8988T (cell line): Measurements from ENCODE around the gene CCDC33.

ENCODE experiments used
- DNase-seq: peaks from one replicate; pipeline ENCODE4 v3.0.0; 2011

Gene CCDC33

DNA sequence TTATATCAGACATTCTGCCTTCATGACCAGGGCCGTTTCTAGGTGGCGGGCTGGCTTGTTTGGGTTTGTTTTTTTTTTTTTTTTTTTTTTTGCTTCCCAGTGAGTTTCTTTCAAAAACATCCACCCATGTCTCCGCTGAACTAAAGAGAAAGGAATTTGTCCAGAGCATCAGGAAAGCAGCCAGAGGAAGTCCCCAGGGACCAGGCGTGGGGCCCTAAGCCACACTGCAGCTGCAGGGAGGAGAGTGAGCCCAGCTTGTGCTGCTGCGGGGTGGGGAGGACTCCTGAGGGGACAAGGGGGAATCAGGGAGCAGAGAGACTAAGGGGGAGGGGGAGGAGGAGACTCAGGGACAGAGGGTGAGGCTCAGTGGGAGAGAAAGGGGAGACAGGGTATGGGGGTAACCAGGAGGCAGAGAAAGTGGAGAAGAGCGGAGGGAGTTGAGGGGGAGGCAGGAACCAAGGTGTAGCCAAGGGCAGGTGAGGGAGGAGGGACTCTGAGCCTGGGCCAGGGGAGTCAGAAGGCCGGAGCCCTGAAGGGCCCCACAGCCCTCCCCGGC, 81.8 kb downstream of the CCDC33 start:
- DNase-seq, result no peak

DNA sequence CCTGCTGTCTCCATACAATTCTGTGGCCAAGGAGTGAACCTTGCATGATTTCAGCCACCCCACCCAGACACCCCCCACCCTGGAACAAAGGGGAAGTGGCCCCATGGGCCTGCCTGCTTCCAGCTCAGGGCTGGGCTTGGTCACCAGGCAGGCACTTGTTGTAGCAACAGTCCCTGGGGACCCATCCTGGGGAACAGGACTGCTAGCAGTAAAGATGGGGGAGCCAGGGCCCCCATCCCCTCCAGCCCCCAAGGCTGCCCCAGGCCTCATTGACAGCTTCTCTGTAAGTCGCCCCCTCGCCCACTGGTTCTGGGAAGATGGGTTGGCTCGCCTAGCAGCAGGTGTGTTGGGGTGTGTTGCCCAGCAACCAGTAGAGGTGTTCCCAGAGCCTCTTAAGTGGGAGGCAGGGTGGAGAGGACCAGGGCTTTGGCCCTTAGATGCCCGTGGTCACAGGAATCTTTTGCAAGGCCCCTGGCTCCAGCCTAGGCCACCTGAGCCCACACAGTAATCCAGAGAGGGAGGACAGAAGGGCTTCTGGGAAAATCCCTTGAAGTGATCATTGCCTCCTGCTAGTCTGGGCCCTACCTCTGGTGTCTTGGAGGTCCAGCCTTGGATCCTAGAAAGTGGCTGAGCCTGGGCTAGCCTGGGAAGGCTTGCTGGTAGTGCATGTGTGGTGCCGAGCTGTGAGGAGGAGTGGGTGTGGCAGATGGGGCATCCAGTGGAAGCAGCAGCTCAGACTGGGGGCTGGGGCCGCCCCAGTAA, 82.4 kb downstream of the CCDC33 start:
- DNase-seq, result no peak

DNA sequence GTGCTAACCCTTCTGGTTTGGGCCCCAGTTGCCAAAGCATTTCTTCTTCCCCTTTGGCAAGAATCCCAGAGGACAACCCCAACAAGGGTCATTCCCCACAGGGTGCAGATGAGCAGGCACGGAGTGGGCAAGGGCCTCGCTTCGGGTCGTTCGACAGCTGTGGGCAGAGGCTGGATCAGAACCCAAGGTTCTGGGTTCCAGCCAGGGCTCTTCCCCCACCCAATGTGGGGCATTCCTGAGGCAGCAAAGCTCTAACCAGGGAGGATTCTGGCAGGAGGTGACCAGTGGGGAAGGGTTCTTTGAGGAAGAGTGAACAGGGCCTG, 83.0 kb downstream of the CCDC33 start:
- DNase-seq, result no peak

DNA sequence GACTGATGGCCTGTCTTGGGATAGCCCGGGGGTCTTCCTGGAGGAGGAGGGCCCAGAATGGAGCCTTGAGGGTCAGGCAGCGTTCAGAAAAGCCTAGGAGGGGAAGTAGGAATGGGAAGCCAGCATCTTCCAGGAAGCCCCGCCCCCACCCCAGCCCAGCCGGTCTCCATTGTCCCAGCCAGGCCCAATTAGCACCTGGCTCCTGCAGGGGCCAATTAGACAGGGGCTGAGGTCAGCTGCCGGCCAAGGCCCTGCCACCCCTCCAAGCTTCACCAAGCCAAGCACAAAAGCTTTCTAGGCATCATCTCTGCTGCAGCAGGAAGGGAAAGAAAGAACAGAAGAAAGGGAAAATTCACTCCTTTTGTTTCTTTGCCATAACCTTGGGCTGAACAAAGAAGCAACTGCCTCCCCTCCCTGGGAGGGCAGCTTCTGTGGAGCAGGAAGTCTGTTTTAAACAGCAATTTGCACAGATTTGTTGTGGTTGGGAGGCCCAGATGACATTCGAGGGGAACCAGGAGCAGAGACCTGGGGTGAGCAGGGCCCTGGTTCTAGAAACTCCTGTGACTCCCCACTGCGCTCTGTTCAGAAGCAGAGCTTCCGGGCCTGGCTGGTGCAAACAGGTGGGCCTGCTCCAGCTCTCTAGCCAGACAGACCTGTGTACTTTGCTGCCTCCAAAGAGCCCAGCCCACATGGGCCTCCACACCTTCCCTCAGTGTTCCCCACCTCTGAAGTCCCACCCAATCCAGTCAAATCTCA, 83.6 kb downstream of the CCDC33 start:
- no peak for DNase-seq

DNA sequence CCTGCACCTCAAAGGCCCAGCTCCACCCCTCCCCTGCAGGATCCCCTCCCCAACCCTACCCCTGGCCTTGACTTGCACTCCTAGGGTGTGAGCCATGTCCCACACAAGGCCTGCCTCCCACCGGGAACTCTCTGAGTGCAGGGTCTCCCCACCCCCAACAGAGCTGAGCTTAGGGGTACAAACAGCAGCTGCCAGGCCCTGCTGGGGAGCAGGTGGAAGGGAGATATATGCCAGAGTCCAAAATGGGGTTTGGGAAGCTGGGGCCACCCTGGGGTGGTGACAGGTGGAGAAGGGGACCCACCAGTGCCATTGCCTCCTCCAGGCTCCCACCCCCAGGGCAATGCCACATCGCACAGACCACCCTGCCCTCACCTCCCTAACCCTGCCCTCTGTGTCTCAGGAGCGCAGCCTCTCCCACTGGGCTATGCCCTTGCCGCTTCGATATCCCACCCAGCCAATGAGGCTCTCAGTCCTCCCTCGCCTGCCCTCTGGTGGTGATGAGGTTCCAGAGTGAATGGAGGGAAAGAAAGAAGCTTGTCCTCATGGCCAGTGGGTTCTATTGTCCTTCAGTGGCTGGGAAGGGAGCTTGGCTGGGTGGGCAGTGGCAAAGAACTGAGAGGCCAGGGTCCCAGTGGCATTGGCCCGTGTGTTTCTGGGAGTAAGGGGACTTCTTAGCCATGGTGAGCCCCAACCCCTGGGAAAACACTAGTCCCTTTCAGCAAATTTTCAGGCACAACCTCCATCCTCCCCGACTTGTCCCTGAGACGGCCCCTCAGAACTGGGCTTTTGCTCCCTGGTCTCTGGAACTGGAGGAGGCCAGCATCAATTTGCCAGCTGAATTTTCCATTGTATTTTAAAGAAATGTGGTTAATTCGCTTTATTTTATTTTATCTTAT, 84.5 kb downstream of the CCDC33 start:
- no peak for DNase-seq

DNA sequence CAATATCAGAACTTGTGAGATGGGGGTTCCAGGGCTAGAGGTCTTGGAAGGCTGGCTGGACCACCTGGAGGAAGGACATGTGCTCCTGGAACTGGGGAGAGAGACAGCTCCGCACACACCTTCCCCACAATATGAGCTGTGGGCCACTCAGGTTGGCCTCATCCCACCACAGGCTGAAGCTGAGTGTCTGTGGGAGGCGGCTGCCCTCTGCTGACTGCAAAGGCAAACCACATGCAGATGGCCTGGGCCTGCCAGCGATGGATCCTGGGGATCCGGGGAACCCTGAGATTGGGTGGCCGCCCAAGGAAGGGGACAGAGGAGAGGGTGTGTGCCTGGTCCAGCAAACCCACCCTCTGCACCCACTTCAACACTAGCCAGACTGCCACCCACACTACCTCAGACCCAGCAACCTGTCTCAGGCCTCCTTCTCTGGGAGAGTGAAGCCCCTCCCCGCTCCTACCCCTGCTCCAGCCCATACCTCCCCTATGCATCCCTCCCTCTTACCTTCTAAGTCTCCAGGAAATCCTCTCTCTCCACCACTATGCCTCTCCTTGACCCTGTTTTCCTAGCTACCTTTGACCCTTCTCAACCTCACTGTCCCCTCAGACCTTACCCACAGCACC, 86.5 kb downstream of the CCDC33 start:
- peak; percentile 63 for DNase-seq

DNA sequence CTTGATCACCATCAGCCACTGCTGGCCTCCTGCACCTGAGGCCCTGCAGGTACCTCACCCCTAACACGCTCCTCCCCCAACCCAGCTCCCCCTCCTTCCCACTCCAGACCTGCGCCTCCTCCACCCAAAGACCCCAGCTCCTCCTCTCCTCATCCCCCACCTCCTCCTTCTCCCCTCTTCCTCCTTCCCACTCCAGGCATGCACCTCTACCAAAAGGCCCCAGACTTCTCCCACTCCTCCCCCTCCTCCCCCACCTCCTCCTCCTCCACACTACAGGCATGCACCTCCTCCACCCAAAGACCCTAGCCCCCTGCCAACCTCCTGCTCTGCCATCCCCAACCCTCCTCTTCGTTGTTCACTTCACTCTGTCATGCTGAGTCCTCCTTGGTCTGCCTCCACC, 88.6 kb downstream of the CCDC33 start:
- no peak for DNase-seq

DNA sequence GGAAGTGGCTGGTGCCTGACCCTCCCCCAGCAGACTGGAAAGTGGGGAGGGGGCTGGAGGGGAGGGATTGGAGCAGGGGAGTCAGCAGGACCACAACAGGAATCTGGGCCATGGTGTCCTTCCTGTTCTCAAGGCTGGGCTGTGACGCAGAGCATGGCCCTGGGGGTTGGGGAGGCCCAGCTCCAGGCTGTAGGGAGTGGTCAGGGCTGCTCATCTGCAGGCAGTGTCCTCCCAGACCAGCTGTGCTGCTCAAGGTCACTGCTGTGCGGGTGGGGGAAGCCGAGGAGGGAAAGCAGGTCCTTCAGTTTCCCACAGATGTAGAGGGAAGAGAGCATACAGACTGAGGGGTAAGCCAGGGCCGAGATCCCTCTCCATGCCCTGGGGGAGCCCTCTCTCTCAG, 90.6 kb downstream of the CCDC33 start:
- DNase-seq, result no peak

DNA sequence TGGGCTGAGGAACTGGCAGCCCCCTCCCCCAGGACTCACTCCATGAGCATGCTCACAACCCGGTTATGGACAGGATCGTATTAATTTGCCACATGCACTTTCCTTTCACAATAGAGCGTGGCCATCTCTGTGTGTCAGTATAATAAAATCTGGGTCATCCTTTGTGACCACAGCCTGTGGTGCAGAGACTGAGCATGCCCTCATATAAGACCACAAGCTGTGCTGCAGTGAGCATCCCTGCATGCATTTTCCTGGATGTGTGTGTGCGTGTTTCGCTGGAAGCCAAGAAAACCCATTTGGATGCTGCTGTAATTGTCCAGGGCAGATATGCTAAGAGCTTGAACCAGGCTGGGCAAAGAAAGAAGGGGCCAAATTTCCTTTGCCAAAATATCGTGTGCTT, 91.6 kb downstream of the CCDC33 start:
- no peak for DNase-seq

DNA sequence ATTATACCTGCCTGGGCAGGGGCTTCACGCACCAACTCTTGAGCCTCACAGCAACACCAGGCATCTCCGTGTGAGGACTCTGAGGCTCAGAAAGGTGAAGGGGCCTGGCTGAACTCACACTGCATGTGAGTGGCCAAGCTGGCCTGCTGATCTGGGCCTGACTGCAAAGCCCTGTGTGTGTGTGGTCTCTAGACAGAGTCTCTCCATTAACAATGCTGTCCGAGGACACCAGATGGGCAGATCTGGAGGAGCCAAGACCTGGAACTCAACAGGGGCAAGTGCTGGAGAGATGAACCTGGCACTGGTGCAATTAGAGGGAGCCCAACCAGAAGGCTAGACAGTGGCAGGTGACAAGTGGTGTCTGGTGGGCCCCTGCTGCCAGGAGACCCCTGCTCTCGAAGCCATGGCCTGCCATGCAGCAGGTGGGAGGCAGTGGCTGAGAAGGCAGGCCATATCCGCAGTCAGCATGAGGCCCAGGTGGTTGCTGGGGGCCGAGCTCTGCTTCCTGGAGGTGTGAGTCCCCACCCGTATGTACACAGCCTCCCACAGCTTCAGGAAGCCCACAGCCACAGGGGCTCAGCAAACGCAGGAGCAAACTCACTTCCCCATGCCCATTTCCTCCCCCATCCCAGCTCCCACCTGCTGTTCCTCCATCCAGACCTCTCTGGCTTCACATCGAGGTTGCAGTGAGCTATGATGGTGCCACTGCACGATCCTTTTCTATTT, 92.4 kb downstream of the CCDC33 start:
- no peak for DNase-seq

DNA sequence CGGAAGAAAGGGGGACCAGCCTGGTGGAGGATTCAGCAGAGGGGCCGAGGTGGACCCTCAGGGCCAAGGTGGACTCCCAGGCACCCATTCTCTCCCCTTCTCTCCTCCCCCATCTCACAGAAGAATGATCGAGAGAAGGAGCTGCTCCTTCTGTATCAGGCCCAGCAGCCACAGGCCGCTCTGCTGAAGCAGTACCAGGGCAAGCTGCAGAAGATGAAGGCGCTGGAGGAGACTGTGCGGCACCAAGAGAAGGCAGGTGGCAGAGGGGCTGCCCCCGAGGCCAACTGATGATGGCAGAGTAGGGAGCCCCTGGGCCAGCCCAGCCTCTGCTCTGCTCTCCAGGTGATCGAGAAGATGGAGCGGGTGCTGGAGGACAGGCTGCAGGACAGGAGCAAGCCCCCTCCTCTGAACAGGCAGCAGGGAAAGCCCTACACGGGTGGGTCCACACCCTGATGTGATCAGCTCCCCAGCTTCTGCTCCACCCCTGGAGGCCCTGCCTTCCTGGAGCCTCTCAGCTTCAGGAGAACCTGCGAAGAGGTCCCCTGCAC, 94.8 kb downstream of the CCDC33 start:
- DNase-seq, result no peak

DNA sequence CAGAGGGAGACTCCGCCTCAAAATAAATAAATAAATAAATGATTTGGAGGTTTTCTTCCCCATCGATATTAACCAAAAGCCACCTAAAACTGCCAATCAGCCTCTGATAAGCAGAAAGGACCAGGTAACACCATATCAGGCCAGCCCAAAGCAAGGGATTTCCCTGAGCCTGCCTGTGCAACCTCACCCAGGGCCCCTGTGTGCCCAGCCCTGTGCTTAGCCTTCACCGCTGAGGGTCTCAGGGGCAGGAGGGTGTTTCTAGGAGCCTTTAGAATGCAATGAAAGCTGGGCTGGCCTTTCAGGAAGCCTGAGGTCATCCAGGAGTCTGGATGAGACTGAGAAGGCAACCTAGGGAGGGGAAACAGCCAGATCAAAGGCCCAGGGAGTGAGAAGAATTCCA, 95.9 kb downstream of the CCDC33 start:
- no peak for DNase-seq

DNA sequence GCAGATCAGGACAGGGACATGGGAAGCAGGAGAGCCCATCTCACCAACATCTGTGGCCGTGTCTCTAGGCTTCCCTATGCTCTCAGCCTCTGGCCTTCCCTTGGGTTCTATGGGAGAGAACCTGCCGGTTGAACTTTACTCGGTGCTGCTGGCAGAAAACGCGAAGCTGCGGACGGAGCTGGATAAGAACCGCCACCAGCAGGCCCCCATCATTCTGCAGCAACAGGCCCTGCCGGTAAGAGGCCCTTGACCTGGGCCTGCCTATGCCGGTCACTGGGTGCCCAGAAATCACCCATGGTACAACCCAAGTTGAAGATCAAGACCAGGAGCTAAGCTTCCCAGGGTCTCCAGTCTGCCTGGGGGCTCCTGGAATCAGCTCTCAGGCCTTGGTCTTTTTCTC, 96.5 kb downstream of the CCDC33 start:
- DNase-seq, result no peak

DNA sequence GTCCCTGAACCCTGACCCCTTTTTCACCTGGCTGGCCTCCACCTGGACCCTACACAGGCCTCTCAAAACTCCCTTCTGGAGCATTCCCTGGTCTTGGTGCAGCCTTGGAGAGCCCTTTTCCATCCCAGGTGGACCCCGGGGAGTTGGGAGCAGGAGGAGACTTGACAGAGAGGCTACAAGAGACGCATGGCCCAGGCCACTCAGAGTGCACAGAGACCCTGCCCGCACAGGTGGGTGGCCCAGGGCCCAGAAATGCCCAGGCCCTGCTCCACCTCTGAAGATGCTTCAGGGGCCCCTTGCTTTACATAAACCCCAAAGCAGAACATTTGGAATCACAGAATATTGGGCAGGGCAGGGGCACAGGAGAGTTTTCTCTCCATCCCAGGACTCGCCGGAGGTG, 97.0 kb downstream of the CCDC33 start:
- no peak for DNase-seq

DNA sequence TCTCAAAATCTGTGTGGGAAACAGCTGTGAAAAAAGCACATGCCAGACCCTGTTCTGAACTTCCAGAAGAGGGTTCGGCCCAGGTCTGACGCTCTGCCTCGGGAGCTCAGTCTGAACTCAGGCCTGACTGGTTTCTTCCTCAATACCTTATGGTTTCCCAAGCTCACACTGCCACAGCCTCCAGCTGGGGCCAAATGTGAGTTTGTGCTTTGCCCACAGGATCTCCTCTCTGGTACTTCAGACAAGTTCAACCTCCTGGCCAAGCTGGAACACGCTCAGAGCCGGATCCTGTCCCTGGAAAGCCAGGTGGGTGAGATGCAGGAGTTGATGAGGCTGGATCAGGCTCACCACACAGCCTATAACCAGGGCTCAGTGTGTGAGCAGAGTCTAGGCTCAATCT, 97.5 kb downstream of the CCDC33 start:
- no peak for DNase-seq

DNA sequence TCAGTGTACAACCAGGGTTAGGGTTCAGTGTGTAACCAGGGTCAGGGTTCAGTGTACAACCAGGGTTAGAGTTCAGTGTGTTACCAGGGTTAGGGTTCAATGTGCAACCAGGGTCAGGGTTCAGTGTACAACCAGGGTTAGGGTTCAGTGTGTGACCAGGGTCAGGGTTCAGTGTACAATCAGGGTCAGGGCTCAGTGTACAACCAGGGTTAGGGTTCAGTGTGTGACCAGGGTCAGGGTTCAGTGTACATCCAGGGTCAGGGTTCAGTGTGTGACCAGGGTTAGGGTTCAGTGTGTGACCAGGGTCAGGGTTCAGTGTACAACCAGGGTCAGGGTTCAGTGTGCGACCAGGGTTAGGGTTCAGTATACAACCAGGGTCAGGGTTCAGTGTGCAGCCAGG, 98.0 kb downstream of the CCDC33 start:
- DNase-seq, result no peak

DNA sequence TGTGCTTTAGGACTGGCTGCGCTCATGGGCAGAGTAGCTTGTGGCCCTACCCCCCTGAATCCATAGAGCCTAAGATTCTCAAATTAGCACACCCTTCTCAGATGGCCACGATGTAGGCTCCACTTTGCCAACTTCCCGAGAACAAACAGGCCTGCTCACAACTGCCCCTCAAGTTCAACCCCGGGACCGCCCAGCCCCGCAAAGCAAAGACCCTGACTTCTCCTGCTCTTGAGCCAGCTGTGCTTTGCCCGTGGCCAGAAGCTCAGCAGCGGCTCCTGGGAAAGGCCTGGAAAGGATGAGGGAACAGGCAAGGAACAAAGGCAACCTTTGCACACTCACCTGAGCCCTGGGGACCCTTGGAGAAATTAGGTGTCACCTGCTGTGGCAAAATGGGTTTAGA, 99.3 kb downstream of the CCDC33 start:
- no peak for DNase-seq

DNA sequence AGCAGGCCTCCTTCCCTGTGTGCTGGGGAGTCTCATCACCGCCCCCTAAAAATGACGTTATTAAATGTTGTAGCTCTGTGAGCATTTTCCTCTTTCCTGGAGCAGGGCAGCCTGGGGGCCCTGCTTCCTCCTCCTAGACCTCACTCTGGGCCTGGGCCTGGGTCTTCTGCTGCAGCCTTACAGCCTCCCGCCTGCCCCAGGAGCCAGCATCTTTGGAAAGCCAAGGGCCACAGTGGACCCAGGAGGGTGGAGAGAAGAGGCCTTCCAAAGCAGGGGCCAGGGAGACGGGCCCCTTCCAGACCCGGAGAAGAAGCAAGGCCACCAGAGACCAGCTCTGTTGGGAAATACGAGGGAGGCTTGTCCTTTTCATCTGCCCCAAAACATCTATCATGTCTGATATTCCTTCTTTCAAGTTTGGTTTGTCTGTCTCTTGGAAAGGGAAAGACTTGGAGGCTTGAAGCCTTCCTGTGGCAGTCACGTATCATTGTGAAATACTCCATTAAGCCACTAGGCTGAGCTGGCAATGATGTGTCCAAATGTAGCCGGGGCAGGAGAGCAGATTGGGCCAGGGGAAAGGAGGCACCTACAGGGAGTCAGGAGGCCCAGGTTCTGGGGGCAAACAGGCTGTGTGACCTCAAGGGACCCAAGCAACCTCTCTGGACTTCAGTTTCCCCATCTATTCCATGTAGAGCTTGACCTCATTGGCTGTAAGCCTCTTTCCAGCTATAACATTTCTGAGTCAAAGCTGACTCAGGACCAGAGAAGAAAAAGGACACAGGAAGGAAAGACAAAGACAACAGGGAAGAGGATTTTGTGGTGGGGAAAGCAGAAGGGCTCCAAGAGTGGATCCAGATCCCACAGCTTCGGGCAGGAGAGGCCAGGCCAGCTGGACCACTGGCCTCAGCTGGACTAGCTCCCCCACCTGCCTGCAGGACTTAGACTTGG, 100.2 kb downstream of the CCDC33 start:
- DNase-seq, result no peak

DNA sequence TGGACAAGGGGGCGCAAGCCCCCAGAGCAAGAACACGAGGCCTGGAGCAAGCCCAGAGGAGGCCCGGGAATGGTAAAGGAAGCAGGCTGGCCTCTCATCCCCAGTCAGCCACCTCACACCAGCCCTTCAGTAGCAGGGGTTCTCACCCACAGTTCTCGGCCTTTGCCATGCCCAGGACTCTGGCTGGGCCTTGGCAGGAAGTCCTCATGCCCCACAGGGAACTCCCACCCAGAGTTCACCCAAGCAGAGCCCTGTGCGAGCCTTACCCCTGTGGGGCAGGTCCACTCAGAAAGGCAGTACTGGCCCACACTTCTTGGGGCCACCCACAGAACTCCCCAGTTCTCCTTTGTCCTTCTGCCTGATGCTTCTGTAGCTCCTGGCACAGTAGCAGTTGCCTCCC, 101.0 kb downstream of the CCDC33 start:
- no peak for DNase-seq

DNA sequence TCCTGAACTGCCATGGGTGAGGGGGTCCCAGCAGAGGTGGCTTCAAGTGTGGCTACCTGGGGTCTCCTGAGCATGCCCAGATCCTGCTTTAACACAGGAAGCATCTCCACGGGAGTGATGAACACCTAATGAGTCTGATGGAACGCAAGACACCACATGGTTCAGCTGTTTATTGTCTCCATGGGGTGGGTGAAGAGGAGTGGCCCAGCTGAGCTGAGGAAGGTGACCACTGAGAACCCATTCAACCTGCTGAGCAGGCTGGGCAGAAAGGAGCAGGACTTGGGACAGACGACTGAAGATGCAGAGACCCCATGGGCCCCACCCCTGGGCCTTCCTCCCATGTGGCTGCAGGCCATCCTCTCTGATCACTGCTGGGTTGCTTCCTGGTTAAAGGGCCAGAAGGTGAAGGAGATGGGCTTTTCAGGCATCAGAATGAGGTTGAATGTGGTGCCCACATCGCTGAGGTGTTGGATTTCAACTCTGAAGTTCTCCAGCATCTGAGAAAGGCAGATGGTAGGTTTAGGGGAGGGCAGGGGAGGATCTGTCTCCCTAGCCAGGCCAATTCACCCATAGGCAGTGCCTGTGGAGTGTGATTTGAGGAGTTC, 101.6 kb downstream of the CCDC33 start:
- DNase-seq, result no peak
